HG03571 (cell line): ENCODE data around the gene VN1R5.
"Not testable (repeated sequence)": the region's sequence is repeated elsewhere in the genome, so short reads cannot be mapped to it uniquely, and the experiment has no call there.

Source experiments
- ATAC-seq: cut with Tn5 transposase; IDR thresholded peaks from one replicate; pipeline ENCODE4 v1.9.1; 2021; ENCODE audit not compliant: unreplicated experiment

Gene VN1R5

GRCh38 chr1:247270003-247270402, 14.1 kb downstream of the VN1R5 start:
- ATAC-seq: no peak

GRCh38 chr1:247273013-247273412, 17.1 kb downstream of the VN1R5 start:
- no peak for ATAC-seq

GRCh38 chr1:247274605-247275256, 18.9 kb downstream of the VN1R5 start:
- no peak for ATAC-seq

GRCh38 chr1:247277191-247277590, 21.3 kb downstream of the VN1R5 start:
- no peak for ATAC-seq

GRCh38 chr1:247281001-247281574, 25.2 kb downstream of the VN1R5 start:
- ATAC-seq: no peak

GRCh38 chr1:247286134-247286670, 30.3 kb downstream of the VN1R5 start:
- ATAC-seq: no peak

GRCh38 chr1:247287460-247287859, 31.6 kb downstream of the VN1R5 start:
- no peak for ATAC-seq

- ATAC-seq: no peak
These were observed 32.5 kb downstream of the VN1R5 start for GRCh38 chr1:247288341-247288740.

GRCh38 chr1:247289274-247289892, 33.5 kb downstream of the VN1R5 start:
- ATAC-seq: not testable (repeated sequence)

GRCh38 chr1:247290576-247290975, 34.7 kb downstream of the VN1R5 start:
- ATAC-seq: no peak

- ATAC-seq: no peak
These were observed 35.3 kb downstream of the VN1R5 start for GRCh38 chr1:247291161-247291560.

GRCh38 chr1:247291833-247292561, 36.1 kb downstream of the VN1R5 start:
- no peak for ATAC-seq

GRCh38 chr1:247293047-247293446, 37.2 kb downstream of the VN1R5 start:
- ATAC-seq: no peak

- ATAC-seq: no peak
These were observed 38.4 kb downstream of the VN1R5 start for GRCh38 chr1:247294282-247294681.

GRCh38 chr1:247295274-247295684, 39.4 kb downstream of the VN1R5 start:
- no peak for ATAC-seq

- ATAC-seq: no peak
These were observed 39.9 kb downstream of the VN1R5 start for GRCh38 chr1:247295746-247296145.

- ATAC-seq: no peak
These were observed 40.8 kb downstream of the VN1R5 start for GRCh38 chr1:247296599-247297180.

- no peak for ATAC-seq
These were observed 41.6 kb downstream of the VN1R5 start for GRCh38 chr1:247297263-247298123.

- no peak for ATAC-seq
These were observed 42.2 kb downstream of the VN1R5 start for GRCh38 chr1:247298124-247298481.

- no peak for ATAC-seq
These were observed 42.8 kb downstream of the VN1R5 start for GRCh38 chr1:247298701-247299100.
